ENCODE measurements around the gene SALL3. TPM values are rescaled to one million over a fixed set of nuclear protein-coding genes. Genes with fewer than 3 reads are reported as not detected.

Gene SALL3
- polyA plus RNA-seq, 1 experiment, result not detected

DNA sequence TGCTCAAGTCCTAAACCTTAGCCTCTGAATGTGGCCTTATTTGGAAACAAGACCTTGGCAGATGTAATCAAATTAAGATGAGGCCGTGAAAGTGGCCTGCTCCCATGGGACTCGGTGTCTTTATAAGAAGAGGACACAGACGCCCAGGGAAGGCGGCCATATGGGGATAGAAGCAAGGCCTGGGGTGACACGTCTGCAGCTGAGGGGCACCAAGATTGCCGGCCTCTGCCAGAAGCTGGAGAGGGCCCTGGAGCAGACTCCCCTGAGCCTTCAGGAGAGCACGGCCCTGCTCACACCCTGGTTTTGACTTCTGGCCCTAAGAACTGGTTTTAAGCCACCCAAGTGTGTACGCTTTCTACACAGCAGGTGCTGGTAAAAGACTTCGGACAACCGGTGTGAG is 29.2 kb upstream of the SALL3 start:
- no peaks in the 10 kb centered on the region for H3K27me3 ChIP-seq (ENCODE audit: control insufficient read depth, insufficient read depth, low read length)
- no peak overlapping the region for H3K4me3 ChIP-seq (ENCODE audit: low read depth, low read length)
- TF ChIP-seq CTCF (IDR thresholded peaks at IDR 0.05; ENCODE audit: insufficient read depth, low read depth, low read length), result no peak
- POLR2A ChIA-PET, result no interaction called here
- CTCF ChIA-PET, result no interaction called here
- H3K36me3 ChIP-seq (ENCODE audit: control insufficient read depth, insufficient read depth, low read length), result no peaks in the 10 kb centered on the region
- no peak for DNase-seq (ENCODE audit: low read depth)

- Histone ChIP-seq H3K27me3 (ENCODE audit: control insufficient read depth, insufficient read depth, low read length) (no peaks in the 10 kb centered on the region), H3K36me3 (ENCODE audit: control insufficient read depth, insufficient read depth, low read length) (no peaks in the 10 kb centered on the region), H3K4me3 (ENCODE audit: low read depth, low read length) (no peak overlapping the region)
- CTCF ChIA-PET, result no interaction called here
- no peak for TF ChIP-seq CTCF (IDR thresholded peaks at IDR 0.05; ENCODE audit: insufficient read depth, low read depth, low read length)
- no peak for DNase-seq (ENCODE audit: low read depth)
- POLR2A ChIA-PET, result no interaction called here
These were observed 26.1 kb upstream of the SALL3 start for GRCh38 chr18:78953566-78953965.

DNA sequence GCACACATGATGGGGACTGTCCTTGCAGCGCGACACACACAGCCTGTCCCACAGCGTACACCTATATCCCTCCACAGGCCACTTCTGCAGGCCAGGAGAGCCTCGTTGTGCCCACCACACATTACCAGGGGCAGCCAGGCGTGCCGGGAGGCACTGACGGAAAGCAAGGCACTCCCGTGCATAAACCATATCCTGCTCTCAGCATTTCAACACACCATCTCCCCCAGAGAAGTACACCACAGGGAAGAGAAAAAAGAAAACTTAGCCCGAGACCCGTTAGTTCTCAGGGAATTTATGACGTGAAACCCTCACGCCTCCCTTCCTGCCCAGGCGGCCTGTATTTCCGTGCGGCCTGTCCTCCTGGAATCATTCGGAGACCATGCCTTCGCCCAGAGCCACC is 24.6 kb upstream of the SALL3 start:
- no peaks in the 10 kb centered on the region for H3K36me3 ChIP-seq (ENCODE audit: control insufficient read depth, insufficient read depth, low read length)
- H3K4me3 ChIP-seq (ENCODE audit: low read depth, low read length), result no peak overlapping the region
- POLR2A ChIA-PET, result no interaction called here
- DNase-seq (ENCODE audit: low read depth), result no peak
- CTCF ChIA-PET, result no interaction called here
- no peaks in the 10 kb centered on the region for H3K27me3 ChIP-seq (ENCODE audit: control insufficient read depth, insufficient read depth, low read length)
- no peak for TF ChIP-seq CTCF (IDR thresholded peaks at IDR 0.05; ENCODE audit: insufficient read depth, low read depth, low read length)

DNA sequence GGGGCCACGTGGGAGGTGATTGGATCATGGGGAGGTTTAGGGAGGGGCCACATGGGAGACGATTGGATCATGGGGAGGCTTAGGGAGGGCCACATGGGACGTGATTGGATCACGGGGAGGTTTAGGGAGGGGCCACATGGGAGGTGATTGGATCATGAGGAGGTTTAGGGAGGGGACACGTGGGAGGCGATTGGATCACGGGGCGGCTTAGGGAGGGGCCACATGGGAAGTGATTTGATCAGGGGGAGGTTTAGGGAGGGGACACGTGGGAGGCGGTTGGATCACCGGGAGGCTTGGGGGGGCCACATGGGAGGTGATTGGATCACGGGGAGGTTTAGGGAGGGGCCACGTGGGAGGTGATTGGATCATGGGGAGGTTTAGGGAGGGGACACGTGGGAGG is 22.5 kb upstream of the SALL3 start:
- H3K36me3 ChIP-seq (ENCODE audit: control insufficient read depth, insufficient read depth, low read length), result no peaks in the 10 kb centered on the region

DNA sequence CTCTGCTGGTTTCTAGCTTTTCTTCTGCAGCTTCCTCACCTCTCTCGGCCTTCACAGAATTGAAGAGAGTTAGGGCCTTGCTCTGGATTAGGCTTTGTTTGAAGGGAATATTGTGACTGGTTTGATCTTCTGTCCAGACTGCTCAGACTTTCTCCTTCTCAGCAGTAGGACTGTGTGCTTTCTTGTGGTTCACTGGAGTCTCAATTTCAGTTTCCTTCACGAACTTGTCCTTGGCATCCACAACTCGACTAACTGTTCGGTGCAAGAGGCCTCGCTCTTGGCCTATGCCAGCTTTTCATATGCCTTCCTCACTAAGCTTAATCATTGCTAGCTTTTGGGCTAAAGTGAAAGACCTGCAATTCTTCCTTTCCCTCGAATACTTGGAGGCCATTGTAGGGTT is 18.9 kb upstream of the SALL3 start:
- Histone ChIP-seq H3K4me3 (ENCODE audit: low read depth, low read length) (no peak overlapping the region), H3K36me3 (ENCODE audit: control insufficient read depth, insufficient read depth, low read length) (no peaks in the 10 kb centered on the region), H3K27me3 (ENCODE audit: control insufficient read depth, insufficient read depth, low read length) (no peaks in the 10 kb centered on the region)
- no peak for TF ChIP-seq CTCF (IDR thresholded peaks at IDR 0.05; ENCODE audit: insufficient read depth, low read depth, low read length)
- POLR2A ChIA-PET, result no interaction called here
- CTCF ChIA-PET, result no interaction called here
- DNase-seq (ENCODE audit: low read depth), result no peak

More for the DNA sequence above, 22.5 kb upstream of the SALL3 start:
- no peak for TF ChIP-seq CTCF (IDR thresholded peaks at IDR 0.05; ENCODE audit: insufficient read depth, low read depth, low read length)
- no peaks in the 10 kb centered on the region for H3K27me3 ChIP-seq (ENCODE audit: control insufficient read depth, insufficient read depth, low read length)
- POLR2A ChIA-PET, result no interaction called here
- CTCF ChIA-PET, result no interaction called here
- DNase-seq (ENCODE audit: low read depth), result no peak
- no peak overlapping the region for H3K4me3 ChIP-seq (ENCODE audit: low read depth, low read length)

All from BJ (cell line).